NCI-H526 treated with DMSO at 0.1 percent for 48 hours (cell line): ENCODE data around the gene UBE2G1.

ENCODE experiments used
- DNase-seq: peaks from one replicate; lab custom pipeline; 2025; lab: John Stamatoyannopoulos, UW

Gene UBE2G1

DNA sequence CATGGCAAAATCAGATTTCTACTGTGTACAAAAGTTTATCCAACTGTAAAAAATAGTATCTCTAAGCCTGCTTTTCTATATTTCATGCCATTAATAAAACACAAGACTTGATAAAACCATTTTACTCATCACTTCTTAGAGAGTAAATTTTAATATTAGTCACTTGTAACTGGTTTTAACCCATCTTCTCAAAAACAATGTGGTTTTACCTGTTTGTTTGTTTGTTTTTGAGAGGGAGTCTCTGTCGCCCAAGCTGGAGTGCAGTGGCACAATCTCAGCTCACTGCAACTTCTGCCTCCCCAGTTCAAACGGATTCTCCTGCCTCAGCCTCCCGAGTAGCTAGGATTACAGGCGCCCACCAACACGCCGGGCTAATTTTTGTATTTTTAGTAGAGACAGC lies 32.1 kb downstream of the UBE2G1 start:
- no peak for DNase-seq

DNA sequence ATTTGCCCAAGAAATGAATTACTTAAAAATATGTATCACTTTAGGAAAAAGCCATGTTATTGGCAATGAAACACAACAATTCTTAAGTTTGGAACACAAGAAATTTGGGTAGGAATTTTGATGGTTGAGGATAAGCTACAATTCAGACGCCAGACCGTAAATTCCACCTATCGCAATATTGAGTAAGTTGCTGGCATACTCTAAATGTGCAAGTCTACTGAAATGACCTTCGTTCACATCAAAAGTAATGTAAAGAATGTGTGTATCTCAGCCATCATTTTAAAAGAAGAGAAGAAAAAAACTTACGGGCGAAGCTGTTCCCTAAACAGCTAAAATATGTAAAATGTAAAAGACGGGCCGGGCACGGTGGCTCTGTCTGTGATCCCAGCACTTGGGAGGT lies 33.4 kb downstream of the UBE2G1 start:
- no peak for DNase-seq

DNA sequence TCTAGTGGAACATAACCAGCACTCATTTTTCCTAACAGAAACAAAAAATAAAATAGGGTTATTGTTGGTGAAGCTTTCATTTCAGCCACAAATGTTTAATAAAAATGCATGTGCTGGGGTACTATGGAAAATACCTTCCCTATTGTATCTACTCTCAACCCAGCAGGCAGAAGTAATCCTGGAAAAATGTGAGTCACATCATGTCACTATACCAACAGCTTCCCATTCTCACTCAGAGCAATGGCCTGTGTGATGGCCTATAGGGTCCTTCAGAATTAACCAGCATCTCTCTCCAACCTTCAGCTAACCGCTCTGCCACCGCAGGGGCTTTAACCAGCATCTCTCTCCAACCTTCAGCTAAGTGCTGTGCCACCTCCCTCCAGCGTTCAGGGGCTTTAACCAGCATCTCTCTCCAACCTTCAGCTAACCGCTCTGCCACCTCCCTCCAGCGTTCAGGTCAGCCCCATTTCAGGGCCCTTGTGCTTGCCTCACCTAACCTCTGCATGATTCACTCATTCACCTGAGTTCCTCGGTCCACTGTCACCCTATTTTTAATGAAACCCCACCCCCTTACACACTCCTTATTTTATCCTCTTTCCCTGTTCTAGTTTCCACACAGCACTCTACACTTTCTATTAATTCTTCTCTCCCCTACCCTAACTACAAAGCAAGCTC lies 34.0 kb downstream of the UBE2G1 start:
- no peak for DNase-seq

DNA sequence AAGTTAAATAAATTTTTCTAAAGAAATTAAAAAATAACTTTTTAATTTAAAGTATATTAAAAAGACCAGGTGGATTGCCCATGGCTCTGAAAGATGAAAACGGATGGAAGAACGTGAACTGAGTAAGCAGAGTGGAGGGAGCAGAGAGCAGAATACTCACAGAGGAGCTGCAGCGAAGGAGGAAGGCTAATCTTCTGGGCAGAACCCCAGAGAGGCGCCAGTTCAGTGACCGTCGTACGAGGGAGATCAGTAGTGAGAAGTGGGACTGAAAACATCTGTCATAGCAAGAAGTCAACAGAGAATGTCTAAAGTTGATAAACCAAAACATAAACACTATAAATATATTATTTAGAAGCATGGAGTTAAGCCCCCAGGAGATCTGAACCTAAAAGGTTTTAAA lies 34.9 kb downstream of the UBE2G1 start:
- DNase-seq = no peak

DNA sequence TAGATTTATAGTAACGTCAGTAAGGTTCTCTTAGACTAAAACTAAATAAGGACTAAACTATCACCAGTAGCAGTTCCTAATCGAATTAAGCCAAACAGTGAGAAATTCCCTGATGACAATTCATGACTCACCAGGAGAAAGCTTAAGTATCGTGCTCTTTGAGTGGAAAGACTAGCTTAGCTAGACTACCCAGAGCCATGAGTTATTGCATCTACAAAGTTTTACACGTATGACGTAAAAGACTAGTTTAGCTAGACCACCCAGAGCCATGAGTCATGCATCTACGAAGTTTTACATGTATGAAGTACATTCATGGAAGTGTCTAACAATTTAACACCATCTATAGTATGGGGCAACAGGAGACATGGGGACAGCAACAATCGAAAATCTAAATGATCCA lies 36.6 kb downstream of the UBE2G1 start:
- no peak for DNase-seq

DNA sequence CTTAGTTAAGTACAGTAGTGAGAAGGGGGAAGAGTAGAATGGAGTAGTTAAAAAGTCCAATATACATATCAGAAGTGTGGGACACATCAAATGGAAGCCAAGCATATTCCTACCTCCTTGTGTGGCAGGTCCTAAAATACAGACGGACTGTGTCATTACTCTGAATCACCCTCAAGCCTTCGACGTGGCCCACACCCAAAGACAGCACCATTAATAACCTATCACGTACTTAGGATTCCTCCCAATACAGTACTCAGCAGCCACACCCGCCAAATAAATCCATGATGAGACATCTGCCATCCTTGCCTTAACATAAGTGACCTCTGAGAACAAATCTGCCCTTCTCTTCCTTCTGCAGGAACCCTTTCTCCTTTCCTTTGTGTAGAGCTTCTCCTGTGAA lies 38.9 kb downstream of the UBE2G1 start:
- no peak for DNase-seq

DNA sequence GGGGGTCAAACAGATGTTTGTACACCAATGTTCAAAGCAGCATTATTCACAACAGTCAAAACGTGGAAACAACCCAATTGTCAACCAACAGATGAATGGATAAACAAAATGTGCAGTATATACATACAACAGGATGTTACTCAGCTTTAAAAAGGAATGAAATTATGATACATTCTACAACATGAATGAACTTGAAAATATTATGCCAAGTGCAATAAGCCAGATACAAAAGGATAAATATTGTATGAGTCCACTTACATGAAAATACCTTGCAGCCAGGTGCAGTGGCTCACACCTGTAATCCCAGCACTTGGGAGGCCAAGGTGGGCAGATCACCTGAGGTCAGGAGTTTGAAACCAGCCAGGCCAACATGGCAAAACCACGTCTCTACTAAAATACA lies 39.9 kb downstream of the UBE2G1 start:
- DNase-seq = no peak

DNA sequence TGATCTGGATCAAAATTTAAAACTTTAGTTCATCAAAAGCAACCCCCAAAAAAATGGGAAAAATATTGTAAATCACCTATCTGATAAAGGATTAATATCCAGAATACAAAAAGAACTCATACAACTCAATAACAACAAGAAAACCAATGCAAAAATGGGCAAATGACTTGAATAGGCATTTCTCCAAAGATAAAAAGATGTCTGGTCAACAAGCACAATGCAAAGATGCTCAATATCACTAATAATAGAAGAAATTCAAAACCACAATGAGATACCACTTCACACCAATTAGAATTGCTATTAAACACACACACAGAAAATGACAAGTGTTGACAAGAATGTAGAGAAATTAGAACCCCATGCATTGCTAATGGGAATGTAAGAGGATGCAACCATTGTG lies 40.4 kb downstream of the UBE2G1 start:
- no peak for DNase-seq

DNA sequence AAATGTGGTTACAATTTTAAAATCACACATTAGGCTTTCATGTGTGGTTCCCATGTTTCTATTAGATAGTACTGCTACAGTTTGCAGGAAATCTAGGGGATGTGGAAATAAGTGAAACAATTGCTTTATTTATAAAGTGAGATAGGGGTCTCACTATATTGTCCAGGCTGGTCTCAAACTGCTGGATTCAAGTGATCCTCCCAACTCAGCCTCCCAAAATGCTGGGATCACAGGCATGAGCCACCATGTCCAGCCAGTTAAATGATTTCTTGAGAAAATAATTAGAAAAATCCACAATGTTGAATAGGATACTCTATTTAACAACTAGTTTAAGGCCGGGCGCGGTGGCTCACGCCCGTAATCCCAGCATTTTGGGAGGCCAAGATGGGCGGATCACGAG lies 42.0 kb downstream of the UBE2G1 start:
- no peak for DNase-seq

DNA sequence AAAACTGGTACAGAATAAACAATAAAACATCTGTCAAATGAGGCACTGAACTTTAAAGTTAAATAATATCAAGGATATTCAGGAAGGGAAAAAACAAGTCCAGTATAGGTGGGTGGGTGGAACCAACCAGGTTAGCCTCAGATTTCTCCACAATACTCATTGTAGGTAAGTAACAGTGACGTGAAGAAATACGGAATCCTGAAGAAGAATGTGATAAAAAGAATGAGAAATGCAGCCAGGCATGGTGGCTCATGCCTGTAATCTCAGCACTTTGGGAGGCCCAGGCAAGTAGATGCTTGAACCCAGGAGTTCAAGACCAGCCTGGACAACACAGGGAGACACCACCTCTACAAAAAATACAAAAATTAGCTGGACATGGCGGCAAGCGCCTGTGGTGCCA lies 47.3 kb downstream of the UBE2G1 start:
- DNase-seq = no peak

DNA sequence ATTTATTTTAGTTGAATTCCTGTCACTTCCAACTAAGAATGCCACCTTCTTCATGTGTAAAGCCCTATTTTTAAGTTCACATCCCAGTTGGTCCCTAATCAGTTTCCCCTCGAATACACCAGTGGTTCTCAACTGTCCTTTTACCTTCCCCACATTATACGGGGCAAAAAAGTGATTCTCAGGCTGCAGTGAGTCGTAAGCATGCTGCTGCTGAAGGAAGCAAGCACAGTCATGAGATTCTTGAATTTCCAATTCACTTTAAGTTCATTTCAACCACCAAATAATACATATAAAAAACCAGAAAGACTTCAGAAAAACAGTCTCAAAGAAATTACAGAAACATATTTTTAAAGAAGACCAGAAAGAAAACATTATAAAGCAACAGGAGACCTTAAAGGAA lies 47.9 kb downstream of the UBE2G1 start:
- DNase-seq = no peak

DNA sequence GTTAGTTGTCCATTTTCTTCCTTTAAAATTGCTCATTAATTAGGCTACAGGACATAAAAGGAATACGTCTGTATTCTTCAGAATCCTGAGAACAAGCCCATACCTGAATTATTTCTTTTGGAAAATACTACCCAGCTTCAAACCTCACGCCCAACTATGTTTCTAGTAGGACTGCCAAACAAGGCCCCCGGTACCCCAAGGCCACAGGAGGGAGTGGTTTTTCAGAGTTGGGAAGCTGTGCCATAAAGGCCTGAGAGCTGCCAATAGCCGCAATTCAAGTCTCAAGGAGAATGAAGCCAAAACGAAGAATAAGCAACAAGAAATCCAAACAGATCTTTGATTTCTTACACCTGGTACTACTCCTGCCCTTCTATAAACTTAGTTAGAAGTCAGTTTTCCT lies 48.3 kb downstream of the UBE2G1 start:
- DNase-seq = no peak

DNA sequence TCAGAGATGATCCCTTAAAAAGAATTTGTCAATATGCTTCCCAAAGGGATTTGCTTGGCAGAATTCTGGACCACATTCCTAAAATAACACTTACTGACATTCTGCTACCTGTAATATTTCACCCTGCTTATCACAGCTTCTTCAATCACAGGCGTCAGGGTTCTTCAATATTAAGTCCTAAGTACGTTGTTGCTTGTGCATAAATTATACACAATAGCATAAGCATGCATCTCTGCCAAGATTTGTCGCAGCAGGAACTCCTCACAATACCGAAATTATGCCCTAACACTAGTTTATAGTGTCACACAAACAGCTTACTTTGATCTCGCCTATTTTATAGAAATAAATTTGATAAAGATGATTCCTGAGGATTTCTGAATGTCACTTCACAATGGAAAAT lies 48.9 kb downstream of the UBE2G1 start:
- DNase-seq = no peak

DNA sequence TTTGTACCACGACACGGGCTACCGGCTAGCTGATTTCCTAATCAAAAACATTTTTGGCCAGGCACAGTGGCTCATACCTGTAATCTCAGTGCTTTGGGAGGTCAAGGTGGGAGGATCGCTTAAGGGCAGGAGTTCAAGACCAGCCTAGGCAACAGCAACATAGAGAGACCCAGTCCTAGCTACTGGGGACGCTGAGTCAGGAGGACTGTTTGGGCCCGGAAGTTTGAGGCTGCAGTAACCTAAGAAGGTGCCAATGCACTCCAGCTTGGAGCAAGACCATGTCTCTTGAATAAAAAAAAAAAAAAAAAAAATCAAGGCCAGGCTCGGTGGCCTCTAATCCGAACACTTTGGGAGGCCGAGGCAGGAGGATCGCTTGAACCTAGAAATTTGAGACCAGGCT lies 49.8 kb downstream of the UBE2G1 start:
- DNase-seq = no peak

DNA sequence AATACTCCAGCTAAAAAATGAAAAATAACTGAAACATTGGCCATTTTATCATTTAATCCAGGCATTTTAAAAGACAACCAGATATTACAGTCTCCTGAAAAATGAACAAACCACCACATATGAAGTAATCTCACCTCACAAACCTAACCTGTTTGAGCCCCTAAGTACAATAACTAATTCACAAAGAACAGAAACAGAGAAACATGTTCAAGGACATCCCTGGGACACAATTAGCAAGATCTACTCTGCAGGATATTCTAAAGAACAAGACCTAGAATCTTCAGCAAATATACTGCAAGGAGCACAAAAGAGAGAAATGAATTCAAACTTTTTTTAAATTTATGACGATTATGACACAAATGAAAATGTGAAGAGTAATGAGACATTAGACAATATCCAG lies 51.9 kb downstream of the UBE2G1 start:
- DNase-seq = no peak

DNA sequence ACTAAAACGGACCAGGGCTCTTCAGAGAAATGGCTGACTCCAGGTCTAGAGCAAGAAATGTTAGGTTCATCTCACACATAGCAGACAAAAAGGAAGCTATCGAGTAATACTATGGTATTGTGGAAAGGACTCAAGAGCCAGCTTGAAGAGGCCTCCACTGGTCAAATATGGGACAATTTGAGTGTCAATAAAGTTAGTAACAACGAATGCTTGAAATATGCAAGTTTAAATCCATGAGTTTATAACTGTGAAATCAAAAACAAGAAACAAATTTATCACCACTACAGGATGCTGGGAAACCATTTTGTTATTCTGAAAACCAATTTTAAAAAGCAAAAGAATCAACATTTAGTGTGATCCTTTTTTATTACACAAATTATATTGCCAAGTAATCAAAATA lies 52.3 kb downstream of the UBE2G1 start:
- DNase-seq = no peak

DNA sequence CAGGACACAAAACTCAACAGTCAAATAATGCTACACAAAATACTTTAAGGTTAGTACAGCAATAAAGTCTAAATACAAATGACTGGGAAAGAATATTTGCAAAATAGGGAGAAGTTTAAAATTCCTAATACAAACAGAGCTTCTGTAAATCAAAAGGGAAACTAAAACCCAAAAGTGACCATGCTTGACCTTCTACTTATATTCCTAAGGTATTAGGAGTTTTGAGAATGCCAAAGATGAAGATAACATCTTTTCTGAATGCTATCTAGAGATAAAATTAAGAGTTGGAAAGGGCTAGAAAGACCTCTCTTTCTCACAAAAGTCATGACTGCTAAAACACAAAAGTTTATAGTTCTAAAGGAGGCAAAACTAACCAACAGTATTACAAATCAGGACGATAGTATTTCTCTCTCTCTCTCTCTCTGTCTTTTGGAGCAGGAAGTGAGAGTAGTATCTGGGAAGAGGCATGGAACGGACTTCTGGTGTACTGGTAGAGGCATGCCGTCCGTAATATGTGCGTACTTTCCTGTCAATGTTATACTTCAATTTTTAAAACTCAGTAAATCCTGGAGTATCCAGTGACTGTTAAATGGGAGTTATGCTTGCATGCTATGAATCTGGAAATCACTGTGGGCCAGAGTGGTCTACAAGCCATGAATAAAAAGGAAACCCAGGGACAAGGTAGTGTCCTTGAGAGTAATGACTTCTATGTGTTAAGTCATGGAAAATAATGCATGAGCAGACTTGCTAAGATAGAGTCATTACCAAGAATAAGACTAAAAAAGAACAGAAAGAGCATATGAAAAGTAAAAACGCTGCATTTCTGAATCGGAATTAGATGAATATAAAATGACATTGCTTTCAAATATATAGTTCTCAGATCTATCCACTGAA lies 53.0 kb downstream of the UBE2G1 start:
- DNase-seq = no peak

DNA sequence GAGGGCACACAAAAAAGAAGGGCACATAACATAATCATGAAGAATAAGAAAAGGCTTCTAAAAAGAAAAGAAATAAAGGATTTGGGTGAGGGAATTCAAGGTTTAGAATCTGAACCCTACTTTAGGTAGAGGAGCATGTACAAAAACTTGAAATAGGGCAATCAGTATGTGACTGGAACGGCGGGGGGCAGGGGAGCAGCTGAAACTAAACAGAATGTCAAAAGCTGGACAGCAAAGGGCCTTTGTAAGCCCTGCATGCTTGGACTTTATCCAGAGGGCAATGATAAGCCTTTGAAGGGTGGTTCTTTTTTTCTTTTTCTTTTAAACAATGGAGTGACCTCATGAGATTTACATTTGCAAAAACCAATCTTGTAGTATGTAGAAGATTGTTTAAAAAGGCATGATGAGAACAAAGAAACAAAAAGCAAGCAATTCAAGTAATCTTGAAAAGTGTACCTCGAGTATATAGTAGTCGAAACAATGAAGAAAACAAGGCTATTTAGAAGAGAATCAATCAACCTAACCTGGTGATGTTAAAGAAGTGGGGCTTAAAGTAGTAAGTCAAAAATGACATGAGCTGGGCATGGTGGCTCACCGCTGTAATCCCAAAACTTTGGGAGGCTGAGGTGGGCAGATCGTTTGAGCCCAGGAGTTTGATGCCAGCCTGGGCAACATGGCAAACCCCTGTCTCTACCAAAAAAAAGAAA lies 56.0 kb downstream of the UBE2G1 start:
- DNase-seq = no peak

DNA sequence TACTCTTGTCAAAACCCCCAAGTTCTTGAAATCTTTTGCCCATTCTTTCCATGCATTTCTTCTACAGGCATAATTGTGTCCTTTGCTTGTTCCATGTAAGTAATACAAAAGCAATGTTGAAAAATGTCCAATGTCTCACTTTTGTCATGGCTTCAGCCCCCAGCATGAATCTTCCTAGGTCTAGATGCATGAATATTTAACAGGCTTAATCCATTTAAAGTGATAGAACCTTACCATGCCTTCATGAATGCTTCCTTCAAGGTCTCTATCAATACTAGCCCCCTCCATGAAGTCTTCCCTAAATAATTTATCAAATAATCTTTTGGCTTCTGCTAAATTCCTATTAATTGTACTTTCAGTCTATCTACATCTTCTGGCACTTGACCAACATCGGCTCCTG lies 56.6 kb downstream of the UBE2G1 start:
- DNase-seq = no peak

DNA sequence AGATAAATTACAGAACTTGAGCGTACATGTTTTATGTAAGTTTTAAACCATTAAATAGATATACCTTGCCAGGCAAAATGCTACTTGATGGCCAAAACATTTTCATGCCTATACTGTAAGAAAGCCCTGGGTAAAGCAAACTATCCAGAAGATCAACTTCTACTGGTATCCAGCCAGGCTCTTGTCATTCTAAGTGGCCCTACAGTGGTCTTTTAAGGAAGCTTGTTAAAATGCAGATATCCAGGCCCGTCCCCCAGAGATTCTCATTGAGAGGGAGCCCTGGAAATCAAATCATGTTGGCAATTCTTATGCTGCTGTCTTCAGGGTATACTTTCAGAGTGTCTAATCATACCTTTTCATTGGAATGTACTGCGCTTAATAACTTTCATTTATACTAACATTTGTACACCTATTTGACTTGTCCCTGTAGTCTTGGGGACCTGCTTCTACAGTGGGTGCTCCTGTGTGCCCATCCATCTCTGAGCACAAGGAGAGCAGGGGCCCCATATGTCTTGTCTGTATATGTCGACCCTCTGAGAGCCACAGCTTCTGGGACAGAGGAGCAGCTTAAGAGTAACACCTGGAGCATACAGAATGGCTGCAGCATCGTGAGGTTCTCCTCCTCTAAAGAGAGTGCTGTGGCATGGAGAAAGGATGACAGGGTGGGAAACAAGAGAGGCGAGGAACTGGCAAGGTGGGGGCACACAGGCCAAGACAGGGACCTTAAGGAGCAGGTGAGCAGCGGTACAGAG lies 59.1 kb downstream of the UBE2G1 start:
- DNase-seq = no peak

DNA sequence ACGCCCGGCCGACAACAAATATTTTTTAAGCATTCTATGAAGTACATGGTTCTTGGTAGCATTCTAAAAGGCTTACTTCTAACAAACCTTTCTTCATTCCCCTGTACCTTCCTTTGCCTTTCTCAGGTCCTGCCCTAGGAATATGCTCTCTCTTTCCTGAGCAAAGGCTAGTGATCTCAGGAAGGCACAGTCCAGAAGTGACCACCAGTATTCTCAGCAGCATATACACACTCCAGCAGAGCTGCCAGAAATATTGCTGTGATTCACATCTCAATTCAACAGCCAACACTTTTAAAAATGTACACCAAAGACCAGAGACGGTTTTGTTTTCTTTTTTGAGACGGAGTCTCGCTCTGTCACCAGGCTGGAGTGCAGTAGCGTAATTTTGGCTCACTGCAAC lies 61.3 kb downstream of the UBE2G1 start:
- DNase-seq = no peak

DNA sequence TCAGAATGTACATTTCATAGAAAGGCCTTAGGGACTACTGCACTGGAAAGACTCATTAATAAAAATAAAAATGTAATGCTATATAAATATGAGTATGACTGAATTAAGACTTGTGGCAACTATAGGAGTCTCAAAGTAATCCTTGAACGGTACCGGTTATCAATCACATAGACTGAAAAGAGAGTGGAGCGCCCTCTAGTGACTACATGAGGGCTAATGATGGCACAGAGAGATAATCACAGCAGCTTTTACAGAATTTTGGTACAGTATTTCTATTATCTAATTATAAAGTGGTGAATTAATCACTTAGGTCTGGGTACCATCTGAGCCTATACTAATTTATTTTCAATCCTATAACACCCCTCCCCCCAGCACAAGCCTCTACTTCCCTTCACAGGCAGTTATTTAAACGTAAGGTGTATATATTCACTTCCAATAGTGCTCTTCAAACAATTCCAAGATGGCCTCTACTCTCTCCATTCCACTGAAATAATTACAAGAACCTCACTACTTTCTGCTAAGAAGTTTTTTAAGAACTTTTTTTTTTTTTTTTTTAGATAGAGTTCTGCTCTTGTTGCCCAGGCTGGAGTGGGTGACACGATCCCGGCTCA lies 62.0 kb downstream of the UBE2G1 start:
- DNase-seq = peak; percentile 9
